Measurements from ENCODE around the gene TBCD. TPM values are rescaled to one million over a fixed set of nuclear protein-coding genes. Genes with fewer than 3 reads are reported as not detected.

The TBCD gene
- total RNA-seq, 2 experiments from 2014 or later, result 87.8 to 145 TPM

DNA sequence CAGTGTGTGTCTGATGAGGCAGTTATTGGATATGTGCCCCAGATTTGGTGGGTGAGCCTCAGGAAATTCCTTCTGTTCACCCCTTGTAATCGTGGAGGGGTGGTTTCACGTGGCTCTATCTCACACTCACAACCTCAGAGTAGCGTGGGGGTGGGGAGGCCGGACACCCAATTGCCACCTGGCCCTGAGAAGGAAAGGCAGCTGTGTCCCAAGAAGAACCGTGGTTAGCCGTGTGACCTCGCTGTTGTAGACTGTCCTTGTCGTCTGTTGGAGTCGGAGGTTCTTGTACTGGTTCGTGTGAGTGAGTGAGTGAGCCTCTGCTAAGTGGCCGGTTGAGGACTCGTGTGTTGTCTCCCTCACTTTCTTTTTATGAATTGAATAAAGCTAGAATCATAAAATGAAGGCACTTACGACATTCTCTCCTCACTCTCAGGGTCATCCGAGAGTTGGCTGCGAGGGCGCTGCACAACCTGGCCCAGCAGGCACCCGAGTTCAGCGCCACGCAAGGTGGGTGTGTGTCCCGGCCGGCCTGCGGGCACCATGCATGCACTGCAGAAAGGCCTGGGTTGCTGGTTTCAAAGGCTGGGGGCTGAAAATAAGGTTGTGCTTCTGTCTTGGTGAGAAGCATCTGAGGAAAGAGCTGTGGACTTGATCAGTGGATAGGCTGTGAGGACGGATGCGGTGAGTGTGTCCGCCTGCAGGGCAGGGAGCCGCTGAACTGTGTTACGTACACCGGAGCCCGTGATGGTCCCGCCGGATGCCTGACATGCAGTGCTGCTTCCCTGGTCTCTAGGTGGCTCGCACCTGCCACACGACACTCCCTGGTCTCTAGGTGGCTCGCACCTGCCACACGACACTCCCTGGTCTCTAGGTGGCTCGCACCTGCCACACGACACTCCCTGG is 151.4 kb downstream of the TBCD start:
- H4K20me1 ChIP-seq (ENCODE audit: insufficient read depth, low read length), result no peaks in the 10 kb centered on the region
- H3K27ac ChIP-seq (ENCODE audit: low read depth, low read length, poor library complexity, severe bottlenecking), result no peak overlapping the region
- no peak for TF ChIP-seq CTCF (conservative IDR thresholded peaks at IDR 0.05; ENCODE audit: low read length)
- no peak for TF ChIP-seq EZH2phosphoT487 (IDR thresholded peaks at IDR 0.05; ENCODE audit: borderline replicate concordance, low read depth, low read length)
- ChIA-PET CTCF (ENCODE audit: unreplicated experiment) (no interaction called here), POLR2A (no interaction called here)
- H3K9me2 ChIP-seq (ENCODE audit: insufficient read depth, low read length), result no peaks in the 10 kb centered on the region
- H3K4me1 ChIP-seq (ENCODE audit: insufficient read depth, low read length, poor library complexity, severe bottlenecking), result no peaks in the 10 kb centered on the region
- H3K36me3 ChIP-seq (ENCODE audit: insufficient read depth, low read length), result peaks cover 48% of the 10 kb centered on the region
- H3K79me2 ChIP-seq (ENCODE audit: insufficient read depth, low read depth, low read length), result no peaks in the 10 kb centered on the region
- DNase-seq (ENCODE audit: low spot score), result no peak
- H3K4me2 ChIP-seq (ENCODE audit: low read length), result no peak overlapping the region
- no peaks in the 10 kb centered on the region for H3K9me3 ChIP-seq (ENCODE audit: low read length)
- BruUV-seq (replicated peaks), result no TSS peak
- intact Hi-C loops (cut with micrococcal nuclease; ENCODE audit: unreplicated experiment), result no loop called here
- no peak overlapping the region for H2AFZ ChIP-seq (ENCODE audit: low read length)
- no peak overlapping the region for H3K4me3 ChIP-seq (ENCODE audit: low read depth, low read length, poor library complexity, severe bottlenecking)

- Histone ChIP-seq H2AFZ (ENCODE audit: low read length) (no peak overlapping the region), H3K4me3 (ENCODE audit: low read depth, low read length, poor library complexity, severe bottlenecking) (no peak overlapping the region), H3K9me3 (ENCODE audit: low read length) (no peaks in the 10 kb centered on the region), H3K4me2 (ENCODE audit: low read length) (no peak overlapping the region), H3K4me1 (ENCODE audit: insufficient read depth, low read length, poor library complexity, severe bottlenecking) (no peaks in the 10 kb centered on the region), H3K9me2 (ENCODE audit: insufficient read depth, low read length) (no peaks in the 10 kb centered on the region), H3K79me2 (ENCODE audit: insufficient read depth, low read depth, low read length) (no peaks in the 10 kb centered on the region), H3K36me3 (ENCODE audit: insufficient read depth, low read length) (peaks cover 45% of the 10 kb centered on the region), H3K27ac (ENCODE audit: low read depth, low read length, poor library complexity, severe bottlenecking) (no peak overlapping the region), H4K20me1 (ENCODE audit: insufficient read depth, low read length) (no peaks in the 10 kb centered on the region)
- no peak for DNase-seq (ENCODE audit: low spot score)
- intact Hi-C loops (cut with micrococcal nuclease; ENCODE audit: unreplicated experiment), result no loop called here
- BruUV-seq (replicated peaks), result no TSS peak
- ChIA-PET POLR2A (no interaction called here), CTCF (ENCODE audit: unreplicated experiment) (no interaction called here)
- TF ChIP-seq EZH2phosphoT487 (IDR thresholded peaks at IDR 0.05; ENCODE audit: borderline replicate concordance, low read depth, low read length) (no peak), CTCF (conservative IDR thresholded peaks at IDR 0.05; ENCODE audit: low read length) (no peak)
These were observed 153.3 kb downstream of the TBCD start for GRCh38 chr17:82905130-82905529.

Data from OCI-LY7 (cell line).